ENCODE measurements around the gene SCYL1. TPM values are rescaled to one million over a fixed set of nuclear protein-coding genes. Genes with fewer than 3 reads are reported as not detected.
A peak's percentile ranks its signal among the peaks of the same experiment; 100 is the strongest.

SCYL1 gene
- total and polyA plus RNA-seq, 12 donors = 52.3 to 395 (median 148) TPM

- Histone ChIP-seq H3K4me3 (peak overlapping the region in 1 of 4 donors; percentile 58), H3K27me3 (no peaks in the 10 kb centered on the region), H3K36me3 (replicated peaks in 1 of 2) (peaks cover 0 to 29% of the 10 kb centered on the region in 2 donors), H3K9me3 (replicated peaks in 1 of 3) (no peaks in the 10 kb centered on the region), H3K4me1 (replicated peaks in 1 of 2) (peaks cover 20 to 26% of the 10 kb centered on the region in 2 donors), H3K27ac (peak overlapping the region in 4 of 5 donors; percentile 62 to 93 (median 87))
- TF ChIP-seq POLR2A (IDR thresholded peaks at IDR 0.05) = no peak
- TF ChIP-seq CTCF (IDR thresholded peaks at IDR 0.05) = no peak
- DNase-seq = peak in 2 of 7 donors; percentile 27 to 35
- WGBS, 4 donors = 74 to 79% (median 78%) methylated on average over 18 to 92 of the region's 92 CpGs
- intact Hi-C loops (cut with DNase I) = no loop called here
These were observed 14.2 kb downstream of the SCYL1 start for GRCh38 chr11:65538915-65539743.

DNA sequence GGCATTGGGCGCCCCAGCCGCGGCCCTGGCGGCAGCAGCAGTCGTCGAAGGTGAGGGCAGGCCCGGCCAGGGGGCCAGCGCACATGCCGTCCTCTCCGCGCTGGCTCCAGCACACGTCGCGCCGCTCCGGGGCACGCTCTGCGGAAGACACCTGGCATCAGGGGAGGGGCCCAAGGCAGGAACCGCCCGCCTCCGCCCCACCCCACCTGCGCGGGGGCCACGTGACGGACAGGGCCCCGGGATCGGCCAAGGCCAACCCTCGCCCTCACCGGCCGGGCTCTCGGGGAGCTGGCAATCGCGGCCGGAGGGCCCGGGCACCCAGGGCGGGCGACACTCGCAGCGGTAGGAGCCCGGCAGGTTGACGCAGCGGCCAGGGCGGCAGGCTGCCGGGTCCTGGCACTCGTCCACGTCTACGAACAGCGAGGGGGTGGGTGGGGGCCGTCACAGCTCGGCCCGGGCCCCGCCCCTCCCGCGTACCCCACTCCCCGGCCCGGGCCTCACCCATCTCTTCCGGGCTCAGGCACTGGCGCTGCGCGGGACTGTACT lies 14.9 kb downstream of the SCYL1 start:
- peak in 1 of 7 donors; percentile 83 for DNase-seq
- Histone ChIP-seq H3K36me3 (replicated peaks in 1 of 2) (peaks cover 0 to 29% of the 10 kb centered on the region in 2 donors), H3K4me3 (peak overlapping the region in 2 of 4 donors; percentile 24 to 58), H3K9me3 (replicated peaks in 1 of 3) (no peaks in the 10 kb centered on the region), H3K27me3 (no peaks in the 10 kb centered on the region), H3K27ac (peak overlapping the region; percentile 60 to 93 (median 84)), H3K4me1 (replicated peaks in 1 of 2) (peaks cover 20 to 26% of the 10 kb centered on the region in 2 donors)
- 7 to 31% (median 10%) methylated on average over 11 to 60 of the region's 60 CpGs; no CpG with 5 or more reads in 1 of the 4 donors for WGBS, 4 donors
- TF ChIP-seq CTCF (IDR thresholded peaks at IDR 0.05) (no peak), POLR2A (IDR thresholded peaks at IDR 0.05) (peak in 1 of 2 donors; percentile 16)
- intact Hi-C loops (cut with DNase I) = no loop called here

DNA sequence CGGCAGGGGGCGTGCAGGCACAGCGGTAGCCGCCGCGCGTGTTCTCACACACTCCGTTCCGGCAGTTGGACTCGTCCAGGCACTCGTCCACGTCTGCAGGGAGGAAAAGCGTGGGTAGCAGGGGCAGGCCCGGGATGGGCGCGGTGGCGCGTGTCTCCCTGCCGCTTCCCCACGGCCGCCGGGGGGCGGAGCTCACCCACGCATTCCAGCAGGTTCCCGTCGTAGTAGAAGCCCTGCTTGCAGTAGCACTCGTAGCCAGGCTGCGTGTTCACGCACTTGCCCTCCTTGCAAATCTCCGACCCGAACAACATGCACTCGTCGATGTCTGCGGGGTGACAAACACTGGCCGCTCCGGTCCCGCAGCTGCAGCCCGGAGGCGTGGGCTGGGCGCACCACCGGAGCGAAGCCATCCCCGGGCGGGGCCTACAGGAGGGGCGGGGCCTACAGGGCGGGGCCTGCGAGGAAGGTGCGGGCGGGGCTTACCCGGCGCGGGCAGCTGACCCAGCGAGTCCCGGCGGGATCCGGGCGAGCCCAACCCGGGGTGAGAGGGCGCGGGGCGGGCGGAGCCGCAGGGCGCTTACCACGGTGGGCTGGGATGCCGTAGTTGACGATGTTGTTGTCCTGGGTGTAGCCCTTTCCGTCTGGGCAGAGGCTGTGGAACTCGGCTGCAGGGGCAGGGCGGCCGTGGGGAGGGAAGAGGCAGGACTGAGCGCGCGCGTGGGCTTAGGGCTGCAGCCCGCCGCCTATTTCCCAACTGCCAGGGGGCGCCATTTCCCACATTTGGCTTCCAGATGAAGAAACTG lies 15.6 kb downstream of the SCYL1 start:
- Histone ChIP-seq H3K4me1 (replicated peaks in 1 of 2) (peaks cover 20 to 26% of the 10 kb centered on the region in 2 donors), H3K9me3 (replicated peaks in 1 of 3) (no peaks in the 10 kb centered on the region), H3K27ac (peak overlapping the region; percentile 60 to 93 (median 84)), H3K4me3 (peak overlapping the region in 2 of 4 donors; percentile 24 to 58), H3K27me3 (no peaks in the 10 kb centered on the region), H3K36me3 (replicated peaks in 1 of 2) (peaks cover 0 to 29% of the 10 kb centered on the region in 2 donors)
- peak; percentile 90 to 95 (median 93) for DNase-seq
- intact Hi-C loops (cut with DNase I) = no loop called here
- TF ChIP-seq CTCF (IDR thresholded peaks at IDR 0.05) = peak; percentile 73 to 96 (median 94)
- peak in 1 of 2 donors; percentile 41 for TF ChIP-seq POLR2A (IDR thresholded peaks at IDR 0.05)
- WGBS, 4 donors = 0 to 1% (median 0%) methylated on average over 11 to 78 of the region's 78 CpGs; no CpG with 5 or more reads in 1 of the 4 donors
